GM23338 (cell line): ENCODE results near the gene SRSF8. TPM values are rescaled to one million over a fixed set of nuclear protein-coding genes. Genes with fewer than 3 reads are reported as not detected.

Experiments used
- ATAC-seq: fragments of 200-7000 bp; cut with Tn5 transposase; 3 replicates; pipeline ENCODE4 v1.9.1; 2020
- DNase-seq: peaks from one replicate; pipeline ENCODE4 v3.0.0-alpha.2; 2015; ENCODE audit warnings: low spot score
- H2AFZ ChIP-seq: fragments of 200-600 bp; sonication (generic); 2 replicates; pipeline ENCODE4 v1.8.0; 2016; ENCODE audit warnings: antibody characterized with exemption, mild to moderate bottlenecking, moderate library complexity
- H3F3A ChIP-seq: fragments of 200-600 bp; sonication (generic); replicated peaks from 2 replicates; pipeline ENCODE4 v1.8.0; 2017; ENCODE audit warnings: antibody characterized with exemption, mixed run types, low read depth
- H3K27ac ChIP-seq: fragments of 200-600 bp; sonication (generic); 2 replicates; pipeline ENCODE4 v1.6.1; 2016; ENCODE audit warnings: low read depth
- H3K27me3 ChIP-seq: fragments of 200-600 bp; sonication (generic); 2 replicates; pipeline ENCODE4 v1.8.0; 2016; ENCODE audit warnings: mild to moderate bottlenecking, mixed run types, moderate library complexity; ENCODE audit not compliant: insufficient read depth
- H3K36me3 ChIP-seq: fragments of 200-600 bp; sonication (generic); 2 replicates; pipeline ENCODE4 v1.8.0; 2016; ENCODE audit warnings: mild to moderate bottlenecking; ENCODE audit not compliant: insufficient read depth
- H3K4me1 ChIP-seq: fragments of 200-600 bp; sonication (generic); 2 replicates; pipeline ENCODE4 v1.8.0; 2016; ENCODE audit warnings: mild to moderate bottlenecking, moderate library complexity; ENCODE audit not compliant: insufficient read depth
- H3K4me2 ChIP-seq: fragments of 200-600 bp; sonication (generic); 2 replicates; pipeline ENCODE4 v1.7.1; 2017; ENCODE audit warnings: mixed run types
- H3K4me3 ChIP-seq: fragments of 200-600 bp; sonication (generic); 2 replicates; pipeline ENCODE4 v1.6.1; 2016; ENCODE audit warnings: mixed run types
- H3K79me2 ChIP-seq: fragments of 200-600 bp; sonication (generic); replicated peaks from 2 replicates; pipeline ENCODE4 v1.8.0; 2017; ENCODE audit warnings: mild to moderate bottlenecking; ENCODE audit not compliant: insufficient read depth
- H3K9me2 ChIP-seq: fragments of 200-600 bp; sonication (generic); 2 replicates; pipeline ENCODE4 v1.8.0; 2017; ENCODE audit not compliant: insufficient read depth
- H4K20me1 ChIP-seq: fragments of 200-600 bp; sonication (generic); replicated peaks from 2 replicates; pipeline ENCODE4 v1.8.0; 2017; ENCODE audit warnings: mild to moderate bottlenecking; ENCODE audit not compliant: insufficient read depth
- H3K27ac Mint-ChIP-seq: 2 replicates; pipeline ENCODE4 v1.8.0; 2020; ENCODE audit warnings: inconsistent platforms, mild to moderate bottlenecking, moderate library complexity, mixed read lengths
- H3K27me3 Mint-ChIP-seq: 3 replicates; pipeline ENCODE4 v1.8.0; 2022; ENCODE audit warnings: low read depth, mild to moderate bottlenecking, moderate library complexity, mixed read lengths, inconsistent platforms; ENCODE audit not compliant: insufficient read depth, poor library complexity
- H3K36me3 Mint-ChIP-seq: 3 replicates; pipeline ENCODE4 v1.8.0; 2021; ENCODE audit warnings: low read depth, mild to moderate bottlenecking, inconsistent platforms, moderate library complexity, mixed read lengths
- H3K4me1 Mint-ChIP-seq: 3 replicates; pipeline ENCODE4 v1.8.0; 2020; ENCODE audit warnings: mild to moderate bottlenecking, inconsistent platforms, mixed read lengths
- H3K4me3 Mint-ChIP-seq: 3 replicates; pipeline ENCODE4 v1.8.0; 2021; ENCODE audit warnings: moderate library complexity, mild to moderate bottlenecking, inconsistent platforms, mixed read lengths
- H3K9me3 Mint-ChIP-seq: 3 replicates; pipeline ENCODE4 v1.8.0; 2020; ENCODE audit warnings: moderate library complexity, mild to moderate bottlenecking, inconsistent platforms, mixed read lengths
- EZH2 ChIP-seq: fragments of 200-600 bp; sonication (generic); IDR thresholded peaks from one replicate; pipeline ENCODE4 v1.8.0; 2017; ENCODE audit warnings: antibody characterized with exemption, mild to moderate bottlenecking, low read depth; ENCODE audit not compliant: unreplicated experiment
- JUNB ChIP-seq: IDR thresholded peaks from one replicate; pipeline ENCODE4 v1.6.1; 2016; ENCODE audit warnings: antibody characterized with exemption; ENCODE audit not compliant: unreplicated experiment
- NANOG ChIP-seq: IDR thresholded peaks from 2 replicates; pipeline ENCODE4 v1.6.1; 2016; ENCODE audit warnings: antibody characterized with exemption, borderline replicate concordance
- POLR2AphosphoS5 ChIP-seq: IDR thresholded peaks from 2 replicates; pipeline ENCODE4 v1.6.1; 2016; ENCODE audit warnings: antibody characterized with exemption, low read depth
- ZNF114 ChIP-seq: fragments of 250-450 bp; sonication (Bioruptor Pico); IDR thresholded peaks from 2 replicates; pipeline ENCODE4 v1.5.0; 2020; ENCODE audit warnings: mild to moderate bottlenecking, moderate library complexity
- polyA plus RNA-seq: library from polyadenylated mRNA; unstranded; fragments of >200 nt; fragmentation: Nextera tagmentation; extraction: Ambion mirVana; gene quantifications from 2 replicates; pipeline ENCODE4 v1.2.1, GENCODE V29; 2016
- total RNA-seq: library from RNA; depleted of rRNA; stranded (reverse); fragments of >200 nt; shearing (Covaris generic); gene quantifications from 2 replicates; pipeline ENCODE4 v1.2.3, GENCODE V29; 2014
- TF ChIP-seq, protein P1 (sequence below): fragments of 250-450 bp; sonication (Bioruptor Pico); IDR thresholded peaks from 2 replicates; pipeline ENCODE4 v1.5.0; 2020; ENCODE audit warnings: mild to moderate bottlenecking, moderate library complexity
- TF ChIP-seq, protein P2 (sequence below): IDR thresholded peaks from one replicate; pipeline ENCODE4 v1.6.1; 2018; ENCODE audit warnings: antibody characterized with exemption; ENCODE audit not compliant: unreplicated experiment

The SRSF8 gene
- total and polyA plus RNA-seq, 2 experiments from 2014 or later, result 12.6 to 19.9 TPM

DNA sequence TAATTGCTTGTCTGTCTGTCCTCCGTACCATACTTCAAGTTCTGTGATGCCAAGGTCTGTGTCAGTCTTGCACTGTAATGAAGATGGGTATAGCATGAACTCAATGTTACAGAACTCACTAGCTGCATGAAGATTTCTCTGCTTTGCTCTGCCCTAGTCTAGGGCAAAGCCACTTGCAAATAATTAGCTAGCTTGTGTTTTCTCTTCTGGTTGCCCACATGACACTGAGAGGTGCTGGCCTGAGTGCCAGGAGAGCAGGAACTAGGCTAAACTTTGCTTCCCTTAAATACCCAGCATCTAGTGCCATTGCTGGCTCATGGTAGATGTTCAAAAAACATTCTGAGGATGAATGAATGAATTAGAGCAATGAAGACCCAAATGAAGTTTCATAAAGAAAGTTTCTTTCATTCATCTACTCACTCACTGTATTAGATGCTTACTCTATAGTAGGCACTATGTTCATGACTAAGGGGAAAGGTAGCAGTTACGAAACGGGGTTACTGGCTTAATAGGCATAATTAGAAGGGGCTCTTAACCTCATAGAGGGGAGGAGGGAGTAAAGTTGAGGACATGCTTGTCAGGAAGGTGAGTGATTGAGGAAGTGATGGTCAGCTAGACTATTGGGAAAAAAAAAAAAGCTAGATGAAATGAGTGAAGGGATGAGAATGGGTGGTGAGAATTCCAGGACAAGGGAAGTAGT is 18.5 kb downstream of the SRSF8 start:
- no peak overlapping the region for H3K27ac ChIP-seq
- no peaks in the 10 kb centered on the region for H3K79me2 ChIP-seq
- no peak for TF ChIP-seq EZH2
- TF ChIP-seq ZNF114 (CRISPR knock-in tag), result no peak
- TF ChIP-seq, protein P1, sequence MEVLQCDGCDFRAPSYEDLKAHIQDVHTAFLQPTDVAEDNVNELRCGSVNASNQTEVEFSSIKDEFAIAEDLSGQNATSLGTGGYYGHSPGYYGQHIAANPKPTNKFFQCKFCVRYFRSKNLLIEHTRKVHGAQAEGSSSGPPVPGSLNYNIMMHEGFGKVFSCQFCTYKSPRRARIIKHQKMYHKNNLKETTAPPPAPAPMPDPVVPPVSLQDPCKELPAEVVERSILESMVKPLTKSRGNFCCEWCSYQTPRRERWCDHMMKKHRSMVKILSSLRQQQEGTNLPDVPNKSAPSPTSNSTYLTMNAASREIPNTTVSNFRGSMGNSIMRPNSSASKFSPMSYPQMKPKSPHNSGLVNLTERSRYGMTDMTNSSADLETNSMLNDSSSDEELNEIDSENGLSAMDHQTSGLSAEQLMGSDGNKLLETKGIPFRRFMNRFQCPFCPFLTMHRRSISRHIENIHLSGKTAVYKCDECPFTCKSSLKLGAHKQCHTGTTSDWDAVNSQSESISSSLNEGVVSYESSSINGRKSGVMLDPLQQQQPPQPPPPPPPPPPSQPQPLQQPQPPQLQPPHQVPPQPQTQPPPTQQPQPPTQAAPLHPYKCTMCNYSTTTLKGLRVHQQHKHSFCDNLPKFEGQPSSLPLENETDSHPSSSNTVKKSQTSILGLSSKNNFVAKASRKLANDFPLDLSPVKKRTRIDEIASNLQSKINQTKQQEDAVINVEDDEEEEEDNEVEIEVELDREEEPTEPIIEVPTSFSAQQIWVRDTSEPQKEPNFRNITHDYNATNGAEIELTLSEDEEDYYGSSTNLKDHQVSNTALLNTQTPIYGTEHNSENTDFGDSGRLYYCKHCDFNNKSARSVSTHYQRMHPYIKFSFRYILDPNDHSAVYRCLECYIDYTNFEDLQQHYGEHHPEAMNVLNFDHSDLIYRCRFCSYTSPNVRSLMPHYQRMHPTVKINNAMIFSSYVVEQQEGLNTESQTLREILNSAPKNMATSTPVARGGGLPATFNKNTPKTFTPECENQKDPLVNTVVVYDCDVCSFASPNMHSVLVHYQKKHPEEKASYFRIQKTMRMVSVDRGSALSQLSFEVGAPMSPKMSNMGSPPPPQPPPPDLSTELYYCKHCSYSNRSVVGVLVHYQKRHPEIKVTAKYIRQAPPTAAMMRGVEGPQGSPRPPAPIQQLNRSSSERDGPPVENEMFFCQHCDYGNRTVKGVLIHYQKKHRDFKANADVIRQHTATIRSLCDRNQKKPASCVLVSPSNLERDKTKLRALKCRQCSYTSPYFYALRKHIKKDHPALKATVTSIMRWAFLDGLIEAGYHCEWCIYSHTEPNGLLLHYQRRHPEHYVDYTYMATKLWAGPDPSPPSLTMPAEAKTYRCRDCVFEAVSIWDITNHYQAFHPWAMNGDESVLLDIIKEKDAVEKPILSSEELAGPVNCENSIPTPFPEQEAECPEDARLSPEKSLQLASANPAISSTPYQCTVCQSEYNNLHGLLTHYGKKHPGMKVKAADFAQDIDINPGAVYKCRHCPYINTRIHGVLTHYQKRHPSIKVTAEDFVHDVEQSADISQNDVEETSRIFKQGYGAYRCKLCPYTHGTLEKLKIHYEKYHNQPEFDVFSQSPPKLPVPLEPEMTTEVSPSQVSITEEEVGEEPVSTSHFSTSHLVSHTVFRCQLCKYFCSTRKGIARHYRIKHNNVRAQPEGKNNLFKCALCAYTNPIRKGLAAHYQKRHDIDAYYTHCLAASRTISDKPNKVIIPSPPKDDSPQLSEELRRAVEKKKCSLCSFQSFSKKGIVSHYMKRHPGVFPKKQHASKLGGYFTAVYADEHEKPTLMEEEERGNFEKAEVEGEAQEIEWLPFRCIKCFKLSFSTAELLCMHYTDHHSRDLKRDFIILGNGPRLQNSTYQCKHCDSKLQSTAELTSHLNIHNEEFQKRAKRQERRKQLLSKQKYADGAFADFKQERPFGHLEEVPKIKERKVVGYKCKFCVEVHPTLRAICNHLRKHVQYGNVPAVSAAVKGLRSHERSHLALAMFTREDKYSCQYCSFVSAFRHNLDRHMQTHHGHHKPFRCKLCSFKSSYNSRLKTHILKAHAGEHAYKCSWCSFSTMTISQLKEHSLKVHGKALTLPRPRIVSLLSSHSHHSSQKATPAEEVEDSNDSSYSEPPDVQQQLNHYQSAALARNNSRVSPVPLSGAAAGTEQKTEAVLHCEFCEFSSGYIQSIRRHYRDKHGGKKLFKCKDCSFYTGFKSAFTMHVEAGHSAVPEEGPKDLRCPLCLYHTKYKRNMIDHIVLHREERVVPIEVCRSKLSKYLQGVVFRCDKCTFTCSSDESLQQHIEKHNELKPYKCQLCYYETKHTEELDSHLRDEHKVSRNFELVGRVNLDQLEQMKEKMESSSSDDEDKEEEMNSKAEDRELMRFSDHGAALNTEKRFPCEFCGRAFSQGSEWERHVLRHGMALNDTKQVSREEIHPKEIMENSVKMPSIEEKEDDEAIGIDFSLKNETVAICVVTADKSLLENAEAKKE (CRISPR knock-in tag), result no peak
- no peak for TF ChIP-seq NANOG
- TF ChIP-seq POLR2AphosphoS5, result no peak
- TF ChIP-seq, protein P2, sequence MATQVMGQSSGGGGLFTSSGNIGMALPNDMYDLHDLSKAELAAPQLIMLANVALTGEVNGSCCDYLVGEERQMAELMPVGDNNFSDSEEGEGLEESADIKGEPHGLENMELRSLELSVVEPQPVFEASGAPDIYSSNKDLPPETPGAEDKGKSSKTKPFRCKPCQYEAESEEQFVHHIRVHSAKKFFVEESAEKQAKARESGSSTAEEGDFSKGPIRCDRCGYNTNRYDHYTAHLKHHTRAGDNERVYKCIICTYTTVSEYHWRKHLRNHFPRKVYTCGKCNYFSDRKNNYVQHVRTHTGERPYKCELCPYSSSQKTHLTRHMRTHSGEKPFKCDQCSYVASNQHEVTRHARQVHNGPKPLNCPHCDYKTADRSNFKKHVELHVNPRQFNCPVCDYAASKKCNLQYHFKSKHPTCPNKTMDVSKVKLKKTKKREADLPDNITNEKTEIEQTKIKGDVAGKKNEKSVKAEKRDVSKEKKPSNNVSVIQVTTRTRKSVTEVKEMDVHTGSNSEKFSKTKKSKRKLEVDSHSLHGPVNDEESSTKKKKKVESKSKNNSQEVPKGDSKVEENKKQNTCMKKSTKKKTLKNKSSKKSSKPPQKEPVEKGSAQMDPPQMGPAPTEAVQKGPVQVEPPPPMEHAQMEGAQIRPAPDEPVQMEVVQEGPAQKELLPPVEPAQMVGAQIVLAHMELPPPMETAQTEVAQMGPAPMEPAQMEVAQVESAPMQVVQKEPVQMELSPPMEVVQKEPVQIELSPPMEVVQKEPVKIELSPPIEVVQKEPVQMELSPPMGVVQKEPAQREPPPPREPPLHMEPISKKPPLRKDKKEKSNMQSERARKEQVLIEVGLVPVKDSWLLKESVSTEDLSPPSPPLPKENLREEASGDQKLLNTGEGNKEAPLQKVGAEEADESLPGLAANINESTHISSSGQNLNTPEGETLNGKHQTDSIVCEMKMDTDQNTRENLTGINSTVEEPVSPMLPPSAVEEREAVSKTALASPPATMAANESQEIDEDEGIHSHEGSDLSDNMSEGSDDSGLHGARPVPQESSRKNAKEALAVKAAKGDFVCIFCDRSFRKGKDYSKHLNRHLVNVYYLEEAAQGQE, result no peak
- no peak for TF ChIP-seq JUNB
- Mint-ChIP-seq H3K27ac (no peak overlapping the region), H3K9me3 (no peaks in the 10 kb centered on the region), H3K36me3 (no peaks in the 10 kb centered on the region), H3K4me3 (no peak overlapping the region), H3K4me1 (peaks cover 15% of the 10 kb centered on the region; the same call in 2 of the 3 replicates), H3K27me3 (peaks cover under 1% of the 10 kb centered on the region)
- H4K20me1 ChIP-seq, result no peaks in the 10 kb centered on the region
- no peak overlapping the region for H2AFZ ChIP-seq
- ATAC-seq (no peak), DNase-seq (no peak)
- no peaks in the 10 kb centered on the region for H3K36me3 ChIP-seq
- H3K27me3 ChIP-seq, result peaks cover 14% of the 10 kb centered on the region
- peaks cover 19% of the 10 kb centered on the region for H3K4me1 ChIP-seq
- H3K4me3 ChIP-seq, result no peak overlapping the region
- no peaks in the 10 kb centered on the region for H3K9me2 ChIP-seq
- H3K4me2 ChIP-seq, result no peak overlapping the region
- peaks cover 4% of the 10 kb centered on the region; the same call in 1 of the 2 replicates for H3F3A ChIP-seq
